Measurements from ENCODE around the gene FCMR.
"Not testable (repeated sequence)": the region's sequence is repeated elsewhere in the genome, so short reads cannot be mapped to it uniquely, and the experiment has no call there.

Gene FCMR

GRCh38 chr1:206923961-206924557 is 2.3 kb upstream of the FCMR start:
- not testable (repeated sequence) for DNase-seq (ENCODE audit: low read depth in 3 of 3)

GRCh38 chr1:206923009-206923960 is 1.5 kb upstream of the FCMR start:
- peak in 2 of 3 experiments; percentile 46 to 57 for DNase-seq (ENCODE audit: low read depth in 3 of 3)

- DNase-seq (ENCODE audit: low read depth in 3 of 3) = no peak
Measured at GRCh38 chr1:206922524-206922923, 783 bp upstream of the FCMR start.

GRCh38 chr1:206918076-206918475 is 3.7 kb downstream of the FCMR start:
- no peak for DNase-seq (ENCODE audit: low read depth in 3 of 3)

- no peak for DNase-seq (ENCODE audit: low read depth in 3 of 3)
Measured at GRCh38 chr1:206916000-206916709, 5.6 kb downstream of the FCMR start.

- no peak for DNase-seq (ENCODE audit: low read depth in 3 of 3)
Measured at GRCh38 chr1:206915030-206915735, 6.6 kb downstream of the FCMR start.

GRCh38 chr1:206913766-206914537 is 7.8 kb downstream of the FCMR start:
- no peak for DNase-seq (ENCODE audit: low read depth in 3 of 3)

- DNase-seq (ENCODE audit: low read depth in 3 of 3) = no peak
Measured at GRCh38 chr1:206912445-206913095, 9.2 kb downstream of the FCMR start.

GRCh38 chr1:206911064-206911663 is 10.6 kb downstream of the FCMR start:
- DNase-seq (ENCODE audit: low read depth in 3 of 3) = no peak

- DNase-seq (ENCODE audit: low read depth in 3 of 3) = no peak
Measured at GRCh38 chr1:206909883-206910318, 11.8 kb downstream of the FCMR start.

- DNase-seq (ENCODE audit: low read depth in 3 of 3) = no peak
Measured at GRCh38 chr1:206909161-206909882, 12.4 kb downstream of the FCMR start.

GRCh38 chr1:206908038-206908437 is 13.7 kb downstream of the FCMR start:
- no peak for DNase-seq (ENCODE audit: low read depth in 3 of 3)

- DNase-seq (ENCODE audit: low read depth in 3 of 3) = no peak
Measured at GRCh38 chr1:206907304-206907991, 14.3 kb downstream of the FCMR start.

GRCh38 chr1:206905295-206906164 is 16.2 kb downstream of the FCMR start:
- DNase-seq (ENCODE audit: low read depth in 3 of 3) = no peak

- no peak for DNase-seq (ENCODE audit: low read depth in 3 of 3)
Measured at GRCh38 chr1:206904423-206905142, 17.2 kb downstream of the FCMR start.

GRCh38 chr1:206903687-206904086 is 18.1 kb downstream of the FCMR start:
- no peak for DNase-seq (ENCODE audit: low read depth in 3 of 3)

GRCh38 chr1:206902702-206903101 is 19.0 kb downstream of the FCMR start:
- no peak for DNase-seq (ENCODE audit: low read depth in 3 of 3)
